Stimulated activated naive CD4-positive, alpha-beta T cell treated with Interleukin-2 at 50 U/mL for 16 hours (primary cell): ENCODE data around the gene ANO9.
A peak's percentile ranks its signal among the peaks of the same experiment; 100 is the strongest.
"Not testable (repeated sequence)": the region's sequence is repeated elsewhere in the genome, so short reads cannot be mapped to it uniquely, and the experiment has no call there.

Source experiments
- DNase-seq: peaks from one replicate; lab custom pipeline; 2025; lab: John Stamatoyannopoulos, UW

Gene ANO9

GRCh38 chr11:469684-470560 is 28.1 kb upstream of the ANO9 start:
- no peak for DNase-seq

GRCh38 chr11:469026-469683 is 27.3 kb upstream of the ANO9 start:
- not testable (repeated sequence) for DNase-seq

- no peak for DNase-seq
Measured at GRCh38 chr11:468493-468892, 26.7 kb upstream of the ANO9 start.

- no peak for DNase-seq
Measured at GRCh38 chr11:468036-468435, 26.2 kb upstream of the ANO9 start.

- no peak for DNase-seq
Measured at GRCh38 chr11:465896-466530, 24.2 kb upstream of the ANO9 start.

GRCh38 chr11:464316-464715 is 22.5 kb upstream of the ANO9 start:
- DNase-seq: no peak

- no peak for DNase-seq
Measured at GRCh38 chr11:462107-462890, 20.5 kb upstream of the ANO9 start.

GRCh38 chr11:461626-462025 is 19.8 kb upstream of the ANO9 start:
- no peak for DNase-seq

- no peak for DNase-seq
Measured at GRCh38 chr11:460331-461199, 18.8 kb upstream of the ANO9 start.

- no peak for DNase-seq
Measured at GRCh38 chr11:459511-460220, 17.9 kb upstream of the ANO9 start.

- DNase-seq: no peak
Measured at GRCh38 chr11:457111-457760, 15.4 kb upstream of the ANO9 start.

- DNase-seq: peak; percentile 29
Measured at GRCh38 chr11:456533-456932, 14.7 kb upstream of the ANO9 start.

GRCh38 chr11:455566-456147 is 13.8 kb upstream of the ANO9 start:
- no peak for DNase-seq

GRCh38 chr11:454801-455565 is 13.2 kb upstream of the ANO9 start:
- no peak for DNase-seq

GRCh38 chr11:454043-454442 is 12.2 kb upstream of the ANO9 start:
- no peak for DNase-seq

GRCh38 chr11:453564-453963 is 11.8 kb upstream of the ANO9 start:
- DNase-seq: no peak

- DNase-seq: no peak
Measured at GRCh38 chr11:452916-453527, 11.2 kb upstream of the ANO9 start.

- DNase-seq: no peak
Measured at GRCh38 chr11:452203-452744, 10.5 kb upstream of the ANO9 start.
